Panc1 (cell line): Measurements from ENCODE around the gene TTYH2. TPM values are rescaled to one million over a fixed set of nuclear protein-coding genes. Genes with fewer than 3 reads are reported as not detected.

ENCODE experiments used
- ATAC-seq: fragments of 200-7000 bp; cut with Tn5 transposase; 2 replicates; pipeline ENCODE4 v1.9.1; 2020; ENCODE audit warnings: mild to moderate bottlenecking, moderate library complexity
- BruUV-seq: library from RNA; stranded (reverse); fragments of 400-500 nt; replicated peaks from 2 replicates; lab custom pipeline; 2021; lab: Mats Ljungman, UMichigan
- CTCF ChIA-PET: fragments of 300-600 bp; sonication (Branson Sonifier 250); formaldehyde crosslinking; loops from one replicate; lab custom pipeline; 2022; ENCODE audit warnings: antibody characterized with exemption; lab: Charles Lee
- POLR2A ChIA-PET: fragments of 300-600 bp; sonication (Branson Sonifier 250); formaldehyde crosslinking; loops from one replicate; lab custom pipeline; 2022; ENCODE audit warnings: antibody characterized with exemption; lab: Charles Lee
- DNase-seq: peaks from one replicate; pipeline ENCODE4 v3.0.0-alpha.2; 2010; ENCODE audit warnings: low read depth, low spot score
- H3K27ac ChIP-seq: 2 replicates; pipeline ENCODE4 v1.5.1; 2011; ENCODE audit warnings: mild to moderate bottlenecking, low read length, inconsistent platforms
- H3K27me3 ChIP-seq: fragments of 200-500 bp; sonication (Bioruptor generic); 2 replicates; pipeline ENCODE4 v1.6.0; 2014; ENCODE audit warnings: low read length, inconsistent platforms; ENCODE audit not compliant: control insufficient read depth, insufficient read depth
- H3K36me3 ChIP-seq: fragments of 200-500 bp; sonication (Bioruptor generic); 2 replicates; pipeline ENCODE4 v1.5.1; 2014; ENCODE audit warnings: inconsistent platforms, mild to moderate bottlenecking, low read length, moderate library complexity; ENCODE audit not compliant: control insufficient read depth, insufficient read depth
- H3K4me1 ChIP-seq: 2 replicates; pipeline ENCODE4 v1.5.1; 2011; ENCODE audit warnings: inconsistent platforms, mild to moderate bottlenecking, low read length, moderate library complexity; ENCODE audit not compliant: control insufficient read depth, insufficient read depth
- H3K4me3 ChIP-seq, 2 experiments: 2 replicates each; pipeline ENCODE4 v1.5.1; 2011 to 2012; ENCODE audit warnings: low read depth in 2 of 2, low read length in 2 of 2, mild to moderate bottlenecking in 2 of 2, inconsistent platforms in 1 of 2, moderate library complexity in 1 of 2
- H3K9me3 ChIP-seq: fragments of 200-500 bp; sonication (Bioruptor generic); 2 replicates; pipeline ENCODE4 v1.5.1; 2014; ENCODE audit warnings: low read depth, mild to moderate bottlenecking, inconsistent platforms, low read length, moderate library complexity; ENCODE audit not compliant: control insufficient read depth, insufficient read depth
- POLR2AphosphoS5 ChIP-seq: IDR thresholded peaks from 2 replicates; pipeline ENCODE4 v1.6.1; 2012; ENCODE audit warnings: mild to moderate bottlenecking, low read depth, low read length, moderate library complexity
- SIN3A ChIP-seq: IDR thresholded peaks from 2 replicates; pipeline ENCODE4 v1.6.1; 2012; ENCODE audit warnings: low read depth, mild to moderate bottlenecking, low read length, moderate library complexity, borderline replicate concordance; ENCODE audit not compliant: insufficient read depth
- TCF7L2 ChIP-seq: IDR thresholded peaks from 2 replicates; pipeline ENCODE4 v1.6.1; 2011; ENCODE audit warnings: mild to moderate bottlenecking, low read depth, low read length, inconsistent platforms
- in situ Hi-C: cut with HindIII; loops from 2 replicates; pipeline ENCODE4 v1.10.0; 2016; ENCODE audit warnings: low sequenced_read_pairs, low pct_unique_long_range_greater_than_20kb
- intact Hi-C: fragments of 100-400 bp; cut with micrococcal nuclease; formaldehyde crosslinking; loops from one replicate; pipeline ENCODE4 v1.10.0; 2022; ENCODE audit not compliant: unreplicated experiment
- total RNA-seq: library from RNA; stranded (reverse); gene quantifications from one replicate; pipeline ENCODE4 v1.2.1, GENCODE V29; 2021; ENCODE audit not compliant: unreplicated experiment
- TF ChIP-seq, protein P1 (sequence below), 2 experiments: IDR thresholded peaks; 2 replicates each; pipeline ENCODE4 v1.6.1; 2011 to 2012; ENCODE audit warnings: low read depth in 2 of 2, control low read depth in 1 of 2, low read length in 1 of 2, mild to moderate bottlenecking in 1 of 2, moderate library complexity in 1 of 2; ENCODE audit not compliant: insufficient read depth in 1 of 2
- TF ChIP-seq, protein P2 (sequence below): fragments of 450-650 bp; IDR thresholded peaks from 2 replicates; pipeline ENCODE4 v1.5.1; 2017; ENCODE audit warnings: mild to moderate bottlenecking

The TTYH2 gene
- total RNA-seq, 1 experiment from 2014 or later = 8.3 TPM

DNA sequence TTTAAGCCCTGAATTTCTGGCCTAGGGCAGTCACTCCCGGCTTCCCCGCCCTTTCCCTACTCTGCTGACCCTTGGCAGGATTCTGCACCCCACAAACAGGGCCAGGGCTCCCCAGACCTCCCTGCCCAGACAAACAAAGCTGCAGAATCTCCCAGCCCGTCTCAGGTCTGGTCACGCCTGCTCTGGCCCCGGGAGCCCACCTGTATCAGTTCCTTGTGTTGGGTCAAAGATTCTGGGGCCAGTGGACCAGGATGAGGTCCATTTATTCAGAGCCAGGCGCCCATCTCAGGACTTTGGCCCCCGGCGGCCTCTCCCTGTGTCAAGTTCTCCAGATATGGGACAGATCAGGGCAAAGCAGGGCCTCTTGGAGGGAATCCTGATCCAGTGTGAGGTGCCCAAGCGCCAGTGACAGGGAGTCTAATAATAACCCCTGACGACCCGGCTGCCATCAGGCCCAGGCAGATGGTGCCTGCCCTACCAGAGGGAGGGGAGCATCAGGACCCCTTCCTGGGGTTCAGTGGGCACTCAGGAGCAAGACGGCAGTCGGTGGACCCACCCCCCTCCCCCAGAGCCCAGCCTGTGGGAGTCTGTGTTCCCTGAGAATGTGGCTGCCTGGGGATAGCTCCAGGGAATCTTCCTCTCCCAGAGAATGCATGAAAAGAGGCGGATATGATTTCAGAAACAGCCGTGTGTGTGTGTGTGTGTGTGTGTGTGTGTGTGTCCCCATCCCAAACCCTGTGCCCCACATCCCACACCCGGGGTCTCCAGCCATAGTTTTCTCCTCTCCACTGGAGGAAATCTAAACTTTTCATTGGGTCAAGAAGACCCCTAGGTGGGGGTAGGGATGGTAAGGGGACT lies 1.3 kb downstream of the TTYH2 start:
- Histone ChIP-seq H3K27ac (no peak overlapping the region), H3K9me3 (no peaks in the 10 kb centered on the region), H3K36me3 (peaks cover under 1% of the 10 kb centered on the region; the same call in 1 of the 2 replicates), H3K27me3 (no peaks in the 10 kb centered on the region), H3K4me3 (no peak overlapping the region), H3K4me1 (peaks cover 34% of the 10 kb centered on the region)
- CTCF ChIA-PET = interaction anchor here (0.7 kb wide), 1 partner anchor 15 kb away, joined by 5 read pairs; no protein-coding TSS in a partner anchor
- ATAC-seq (no peak), DNase-seq (no peak)
- POLR2A ChIA-PET = no interaction called here
- TF ChIP-seq POLR2AphosphoS5 (no peak), SIN3A (no peak), TCF7L2 (no peak)
- TF ChIP-seq, protein P1, sequence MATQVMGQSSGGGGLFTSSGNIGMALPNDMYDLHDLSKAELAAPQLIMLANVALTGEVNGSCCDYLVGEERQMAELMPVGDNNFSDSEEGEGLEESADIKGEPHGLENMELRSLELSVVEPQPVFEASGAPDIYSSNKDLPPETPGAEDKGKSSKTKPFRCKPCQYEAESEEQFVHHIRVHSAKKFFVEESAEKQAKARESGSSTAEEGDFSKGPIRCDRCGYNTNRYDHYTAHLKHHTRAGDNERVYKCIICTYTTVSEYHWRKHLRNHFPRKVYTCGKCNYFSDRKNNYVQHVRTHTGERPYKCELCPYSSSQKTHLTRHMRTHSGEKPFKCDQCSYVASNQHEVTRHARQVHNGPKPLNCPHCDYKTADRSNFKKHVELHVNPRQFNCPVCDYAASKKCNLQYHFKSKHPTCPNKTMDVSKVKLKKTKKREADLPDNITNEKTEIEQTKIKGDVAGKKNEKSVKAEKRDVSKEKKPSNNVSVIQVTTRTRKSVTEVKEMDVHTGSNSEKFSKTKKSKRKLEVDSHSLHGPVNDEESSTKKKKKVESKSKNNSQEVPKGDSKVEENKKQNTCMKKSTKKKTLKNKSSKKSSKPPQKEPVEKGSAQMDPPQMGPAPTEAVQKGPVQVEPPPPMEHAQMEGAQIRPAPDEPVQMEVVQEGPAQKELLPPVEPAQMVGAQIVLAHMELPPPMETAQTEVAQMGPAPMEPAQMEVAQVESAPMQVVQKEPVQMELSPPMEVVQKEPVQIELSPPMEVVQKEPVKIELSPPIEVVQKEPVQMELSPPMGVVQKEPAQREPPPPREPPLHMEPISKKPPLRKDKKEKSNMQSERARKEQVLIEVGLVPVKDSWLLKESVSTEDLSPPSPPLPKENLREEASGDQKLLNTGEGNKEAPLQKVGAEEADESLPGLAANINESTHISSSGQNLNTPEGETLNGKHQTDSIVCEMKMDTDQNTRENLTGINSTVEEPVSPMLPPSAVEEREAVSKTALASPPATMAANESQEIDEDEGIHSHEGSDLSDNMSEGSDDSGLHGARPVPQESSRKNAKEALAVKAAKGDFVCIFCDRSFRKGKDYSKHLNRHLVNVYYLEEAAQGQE (IDR thresholded peaks at IDR 0.05; ENCODE audit: insufficient read depth in 1 of 2, low read depth in 2 of 2, low read length in 1 of 2) = no peak
- TF ChIP-seq, protein P2, sequence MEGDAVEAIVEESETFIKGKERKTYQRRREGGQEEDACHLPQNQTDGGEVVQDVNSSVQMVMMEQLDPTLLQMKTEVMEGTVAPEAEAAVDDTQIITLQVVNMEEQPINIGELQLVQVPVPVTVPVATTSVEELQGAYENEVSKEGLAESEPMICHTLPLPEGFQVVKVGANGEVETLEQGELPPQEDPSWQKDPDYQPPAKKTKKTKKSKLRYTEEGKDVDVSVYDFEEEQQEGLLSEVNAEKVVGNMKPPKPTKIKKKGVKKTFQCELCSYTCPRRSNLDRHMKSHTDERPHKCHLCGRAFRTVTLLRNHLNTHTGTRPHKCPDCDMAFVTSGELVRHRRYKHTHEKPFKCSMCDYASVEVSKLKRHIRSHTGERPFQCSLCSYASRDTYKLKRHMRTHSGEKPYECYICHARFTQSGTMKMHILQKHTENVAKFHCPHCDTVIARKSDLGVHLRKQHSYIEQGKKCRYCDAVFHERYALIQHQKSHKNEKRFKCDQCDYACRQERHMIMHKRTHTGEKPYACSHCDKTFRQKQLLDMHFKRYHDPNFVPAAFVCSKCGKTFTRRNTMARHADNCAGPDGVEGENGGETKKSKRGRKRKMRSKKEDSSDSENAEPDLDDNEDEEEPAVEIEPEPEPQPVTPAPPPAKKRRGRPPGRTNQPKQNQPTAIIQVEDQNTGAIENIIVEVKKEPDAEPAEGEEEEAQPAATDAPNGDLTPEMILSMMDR = no peak
- intact Hi-C loops = no loop called here
- in situ Hi-C loops = no loop called here
- no TSS peak for BruUV-seq

DNA sequence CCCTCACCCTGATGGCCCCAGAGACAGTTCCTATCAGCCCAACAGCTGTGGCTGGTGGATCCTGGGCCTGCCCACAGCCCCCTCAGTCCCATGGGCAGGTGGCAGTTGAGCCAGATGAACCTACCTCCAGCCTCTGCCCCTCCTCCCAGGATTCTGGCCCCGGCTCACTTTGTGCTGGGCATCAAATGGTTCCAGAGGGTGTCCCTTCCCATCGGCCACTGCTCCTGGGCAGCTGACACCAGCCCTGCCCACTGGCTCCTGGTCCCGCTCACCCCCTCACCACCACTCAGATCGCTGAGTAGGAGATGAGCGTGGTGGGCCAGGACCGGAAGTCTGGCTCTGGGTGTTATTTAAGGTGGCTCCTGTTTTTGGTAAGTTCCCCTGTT lies 2.0 kb downstream of the TTYH2 start:
- Histone ChIP-seq H3K36me3 (no peaks in the 10 kb centered on the region; the same call in 1 of the 2 replicates), H3K4me1 (peaks cover 29% of the 10 kb centered on the region), H3K4me3 (no peak overlapping the region), H3K27ac (no peak overlapping the region), H3K9me3 (no peaks in the 10 kb centered on the region), H3K27me3 (no peaks in the 10 kb centered on the region)
- DNase-seq (no peak), ATAC-seq (no peak)
- in situ Hi-C loops (no loop called here), intact Hi-C loops (no loop called here)
- ChIA-PET CTCF (interaction anchor here (0.7 kb wide), 1 partner anchor 16 kb away, joined by 5 read pairs; no protein-coding TSS in a partner anchor), POLR2A (no interaction called here)
- no TSS peak for BruUV-seq
- TF ChIP-seq, protein P2 = no peak
- TF ChIP-seq, protein P1 (IDR thresholded peaks at IDR 0.05; ENCODE audit: insufficient read depth in 1 of 2, low read depth in 2 of 2, low read length in 1 of 2) = no peak
- TF ChIP-seq SIN3A = no peak
- TF ChIP-seq TCF7L2 = no peak
- no peak for TF ChIP-seq POLR2AphosphoS5
